Neural cell (in vitro differentiated cells): ENCODE measurements around the gene HSD17B13. TPM values are rescaled to one million over a fixed set of nuclear protein-coding genes. Genes with fewer than 3 reads are reported as not detected.

Experiments
- H2AFZ ChIP-seq: fragments of 200-600, 300-800 bp; sonication (generic), shearing (Covaris generic); 2 replicates; pipeline ENCODE4 v1.6.0; 2014; ENCODE audit warnings: low read depth, mild to moderate bottlenecking, antibody characterized with exemption, low read length, moderate library complexity
- H3F3A ChIP-seq: fragments of 200-600 bp; shearing (Covaris generic); 2 replicates; pipeline ENCODE4 v1.6.1; 2016; ENCODE audit warnings: mild to moderate bottlenecking, moderate library complexity, mixed read lengths, antibody characterized with exemption, low read length; ENCODE audit not compliant: insufficient read depth, poor library complexity, severe bottlenecking
- H3K27ac ChIP-seq: fragments of 200-600, 300-800 bp; sonication (generic), shearing (Covaris generic); 2 replicates; pipeline ENCODE4 v1.5.1; 2014; ENCODE audit warnings: mild to moderate bottlenecking, low read length, moderate library complexity
- H3K27me3 ChIP-seq: fragments of 300-800, 200-600 bp; sonication (generic), shearing (Covaris generic); 2 replicates; pipeline ENCODE4 v1.6.0; 2014; ENCODE audit warnings: mild to moderate bottlenecking, low read depth, low read length, moderate library complexity; ENCODE audit not compliant: insufficient read depth
- H3K36me3 ChIP-seq: fragments of 300-800, 200-600 bp; sonication (generic), shearing (Covaris generic); 2 replicates; pipeline ENCODE4 v1.5.1; 2014; ENCODE audit warnings: mild to moderate bottlenecking, antibody characterized with exemption, low read length, moderate library complexity; ENCODE audit not compliant: insufficient read depth
- H3K4me2 ChIP-seq: fragments of 300-800, 200-600 bp; sonication (generic), shearing (Covaris generic); 2 replicates; pipeline ENCODE4 v1.6.0; 2014; ENCODE audit warnings: mild to moderate bottlenecking, low read length
- H3K4me3 ChIP-seq: fragments of 300-800, 200-600 bp; sonication (generic), shearing (Covaris generic); 2 replicates; pipeline ENCODE4 v1.5.1; 2014; ENCODE audit warnings: mild to moderate bottlenecking, low read length, moderate library complexity
- H3K79me2 ChIP-seq: fragments of 200-600 bp; shearing (Covaris generic); replicated peaks from 2 replicates; pipeline ENCODE4 v1.6.0; 2014; ENCODE audit warnings: mild to moderate bottlenecking, low read length, moderate library complexity; ENCODE audit not compliant: insufficient read depth
- H3K9ac ChIP-seq: fragments of 300-800, 200-600 bp; sonication (generic), shearing (Covaris generic); 2 replicates; pipeline ENCODE4 v1.6.1; 2016; ENCODE audit warnings: mild to moderate bottlenecking, low read length, mixed read lengths
- H3K9me2 ChIP-seq: fragments of 200-600 bp; shearing (Covaris generic); 2 replicates; pipeline ENCODE4 v1.6.1; 2016; ENCODE audit warnings: mild to moderate bottlenecking, low read length, mixed read lengths; ENCODE audit not compliant: insufficient read depth
- H3K9me3 ChIP-seq: fragments of 200-600, 300-800 bp; sonication (generic), shearing (Covaris generic); 2 replicates; pipeline ENCODE4 v1.6.1; 2016; ENCODE audit warnings: mild to moderate bottlenecking, mixed run types, low read length, moderate library complexity, mixed read lengths
- H4K20me1 ChIP-seq: fragments of 200-600 bp; shearing (Covaris generic); 2 replicates; pipeline ENCODE4 v1.6.1; 2016; ENCODE audit warnings: mild to moderate bottlenecking, mixed run types; ENCODE audit not compliant: insufficient read depth
- CTCF ChIP-seq: fragments of 450-650 bp; IDR thresholded peaks from 2 replicates; pipeline ENCODE4 v1.5.1; 2014; ENCODE audit warnings: antibody characterized with exemption, mild to moderate bottlenecking, moderate library complexity; ENCODE audit not compliant: poor library complexity, severe bottlenecking
- EP300 ChIP-seq: fragments of 450-650 bp; conservative IDR thresholded peaks from 2 replicates; pipeline ENCODE4 v1.6.1; 2014; ENCODE audit warnings: antibody characterized with exemption, mild to moderate bottlenecking, moderate library complexity; ENCODE audit not compliant: poor library complexity, severe bottlenecking
- EZH2 ChIP-seq: fragments of 200-600, 300-800 bp; shearing (Covaris generic), sonication (generic); IDR thresholded peaks from 2 replicates; pipeline ENCODE4 v1.6.1; 2014; ENCODE audit warnings: antibody characterized with exemption, low read length, borderline replicate concordance, mild to moderate bottlenecking; ENCODE audit not compliant: insufficient read depth, poor library complexity, severe bottlenecking
- MXI1 ChIP-seq: fragments of 450-650 bp; conservative IDR thresholded peaks from 2 replicates; pipeline ENCODE4 v1.6.1; 2014; ENCODE audit warnings: antibody characterized with exemption, mild to moderate bottlenecking; ENCODE audit not compliant: poor library complexity, severe bottlenecking
- POLR2AphosphoS5 ChIP-seq: IDR thresholded peaks from 2 replicates; pipeline ENCODE4 v1.6.1; 2012
- RAD21 ChIP-seq: fragments of 450-650 bp; conservative IDR thresholded peaks from 2 replicates; pipeline ENCODE4 v1.6.1; 2014; ENCODE audit warnings: antibody characterized with exemption, mild to moderate bottlenecking, moderate library complexity
- REST ChIP-seq: IDR thresholded peaks from 2 replicates; pipeline ENCODE4 v1.6.1; 2012; ENCODE audit warnings: borderline replicate concordance
- SMC3 ChIP-seq: fragments of 450-650 bp; conservative IDR thresholded peaks from 2 replicates; pipeline ENCODE4 v1.6.1; 2014; ENCODE audit warnings: antibody characterized with exemption, mild to moderate bottlenecking, moderate library complexity; ENCODE audit not compliant: poor library complexity
- TAF1 ChIP-seq: IDR thresholded peaks from 2 replicates; pipeline ENCODE4 v1.6.1; 2012; ENCODE audit warnings: low read depth
- polyA minus RNA-seq: library from RNA; depleted of rRNA, polyadenylated mRNA; stranded (reverse); fragments of >200 nt; gene quantifications from 2 replicates; pipeline ENCODE4 v1.2.3, GENCODE V29; 2014
- polyA plus RNA-seq: library from polyadenylated mRNA; depleted of rRNA; stranded (reverse); fragments of >200 nt; gene quantifications from 2 replicates; pipeline ENCODE4 v1.2.3, GENCODE V29; 2014

The HSD17B13 gene
- polyA plus RNA-seq: not detected in 2 replicates
- not detected in 2 replicates for polyA minus RNA-seq

GRCh38 chr4:87322754-87323153 lies at the start of gene HSD17B13:
Gene HSD17B13, minus strand, starts transcription at chr4:87322882. Its CDS starts 41 bp downstream, at chr4:87322841.
- no peak within 1 kb of the TSS for H3K4me2 ChIP-seq
- H3K27ac ChIP-seq: no peak within 1 kb of the TSS
- no peak within 1 kb of the TSS for H2AFZ ChIP-seq
- H3K4me3 ChIP-seq: no peak within 1 kb of the TSS
- H3F3A ChIP-seq: no peaks in the 10 kb centered on the region
- no peaks in the 10 kb centered on the region for H3K79me2 ChIP-seq
- H3K9me2 ChIP-seq: no peaks in the 10 kb centered on the region
- H3K36me3 ChIP-seq: no peaks in the 10 kb centered on the region
- H3K9me3 ChIP-seq: no peaks in the 10 kb centered on the region
- no peaks in the 10 kb centered on the region for H3K27me3 ChIP-seq
- no peak within 1 kb of the TSS for H3K9ac ChIP-seq
- H4K20me1 ChIP-seq: no peaks in the 10 kb centered on the region
- no peak for TF ChIP-seq CTCF
- no peak for TF ChIP-seq SMC3
- no peak for TF ChIP-seq TAF1
- no peak for TF ChIP-seq REST
- no peak for TF ChIP-seq POLR2AphosphoS5
- TF ChIP-seq RAD21: no peak
- TF ChIP-seq EP300: no peak
- no peak for TF ChIP-seq EZH2
- no peak for TF ChIP-seq MXI1

GRCh38 chr4:87370068-87370467 lies 47.4 kb upstream of the HSD17B13 start:
- H3K36me3 ChIP-seq: no peaks in the 10 kb centered on the region
- TF ChIP-seq EP300 (no peak), EZH2 (no peak), SMC3 (no peak), RAD21 (no peak), REST (no peak), CTCF (no peak), TAF1 (no peak), MXI1 (no peak), POLR2AphosphoS5 (no peak)
- H3K4me3 ChIP-seq: no peak overlapping the region
- no peaks in the 10 kb centered on the region for H3K9me3 ChIP-seq
- H3K9ac ChIP-seq: no peak overlapping the region
- H3K27me3 ChIP-seq: no peaks in the 10 kb centered on the region
- no peaks in the 10 kb centered on the region for H4K20me1 ChIP-seq
- H3K27ac ChIP-seq: no peak overlapping the region
- H3F3A ChIP-seq: no peaks in the 10 kb centered on the region
- no peak overlapping the region for H3K4me2 ChIP-seq
- H3K79me2 ChIP-seq: no peaks in the 10 kb centered on the region
- H2AFZ ChIP-seq: no peak overlapping the region
- H3K9me2 ChIP-seq: no peaks in the 10 kb centered on the region
